ENCODE results near the gene BTBD9. TPM values are rescaled to one million over a fixed set of nuclear protein-coding genes. Genes with fewer than 3 reads are reported as not detected.

Gene BTBD9
- total and polyA plus RNA-seq, 2 donors (not counting 1 experiment from before 2014, with no cell fraction given) = 4.1 to 48.9 TPM

DNA sequence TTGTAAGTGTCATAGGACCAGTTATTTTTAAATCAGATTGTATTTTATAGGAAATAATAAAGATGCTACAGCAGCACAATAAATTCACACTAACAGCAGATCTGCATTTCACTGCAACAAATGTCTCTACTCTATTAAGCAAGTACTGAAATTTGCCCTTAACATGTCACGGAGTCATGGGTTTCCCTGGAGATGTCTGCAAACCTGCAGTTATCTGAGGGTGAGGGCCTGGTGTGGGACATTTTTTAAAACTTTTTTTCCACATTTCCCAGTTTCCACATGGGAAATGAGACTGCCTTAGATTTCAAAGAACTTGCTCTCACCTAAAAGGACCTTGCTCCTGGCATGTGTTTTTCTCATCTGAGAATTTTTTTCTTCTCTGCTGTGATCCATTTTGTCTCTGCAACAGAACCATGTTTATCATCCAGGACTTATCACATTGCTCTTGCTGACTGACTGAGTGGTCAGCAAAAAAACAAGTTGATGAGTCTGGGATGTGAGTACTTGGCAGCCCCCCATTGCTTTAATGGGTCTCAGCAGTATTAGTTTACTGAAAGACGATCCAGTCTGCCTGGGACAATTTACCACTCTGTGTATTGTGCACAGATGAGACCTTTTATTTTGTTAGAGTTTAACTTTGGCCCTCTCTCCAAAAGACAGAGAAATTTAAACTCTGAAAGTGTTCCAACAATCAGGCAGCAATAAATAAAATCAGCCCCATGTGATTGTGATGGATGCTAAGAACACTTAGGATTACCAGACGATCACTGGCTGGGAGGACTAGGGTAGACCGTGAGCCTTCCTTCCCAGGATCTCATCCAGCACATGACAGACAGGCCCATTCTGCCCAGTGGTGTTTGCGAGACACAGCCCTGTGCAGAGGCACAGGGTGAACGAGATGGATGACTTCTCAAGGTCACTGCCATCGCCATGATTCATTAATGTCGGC, 268.8 kb downstream of the BTBD9 start:
- TF ChIP-seq, protein P1, sequence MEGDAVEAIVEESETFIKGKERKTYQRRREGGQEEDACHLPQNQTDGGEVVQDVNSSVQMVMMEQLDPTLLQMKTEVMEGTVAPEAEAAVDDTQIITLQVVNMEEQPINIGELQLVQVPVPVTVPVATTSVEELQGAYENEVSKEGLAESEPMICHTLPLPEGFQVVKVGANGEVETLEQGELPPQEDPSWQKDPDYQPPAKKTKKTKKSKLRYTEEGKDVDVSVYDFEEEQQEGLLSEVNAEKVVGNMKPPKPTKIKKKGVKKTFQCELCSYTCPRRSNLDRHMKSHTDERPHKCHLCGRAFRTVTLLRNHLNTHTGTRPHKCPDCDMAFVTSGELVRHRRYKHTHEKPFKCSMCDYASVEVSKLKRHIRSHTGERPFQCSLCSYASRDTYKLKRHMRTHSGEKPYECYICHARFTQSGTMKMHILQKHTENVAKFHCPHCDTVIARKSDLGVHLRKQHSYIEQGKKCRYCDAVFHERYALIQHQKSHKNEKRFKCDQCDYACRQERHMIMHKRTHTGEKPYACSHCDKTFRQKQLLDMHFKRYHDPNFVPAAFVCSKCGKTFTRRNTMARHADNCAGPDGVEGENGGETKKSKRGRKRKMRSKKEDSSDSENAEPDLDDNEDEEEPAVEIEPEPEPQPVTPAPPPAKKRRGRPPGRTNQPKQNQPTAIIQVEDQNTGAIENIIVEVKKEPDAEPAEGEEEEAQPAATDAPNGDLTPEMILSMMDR (IDR thresholded peaks at IDR 0.05) = no peak
- TF ChIP-seq EZH2 (IDR thresholded peaks at IDR 0.05; ENCODE audit: borderline replicate concordance, insufficient read depth, low read depth, low read length, poor library complexity, severe bottlenecking) = no peak
- Mint-ChIP-seq H3K4me1 (no peaks in the 10 kb centered on the region), H3K27ac (no peak overlapping the region), H3K4me3 (no peak overlapping the region), H3K9me3 (ENCODE audit: insufficient read depth) (no peaks in the 10 kb centered on the region), H3K27me3 (no peaks in the 10 kb centered on the region)
- no peaks in the 10 kb centered on the region for H3K27me3 ChIP-seq (replicated peaks in 1 of 4; ENCODE audit: control extremely low read depth in 1 of 4, control insufficient read depth in 3 of 4, insufficient read depth in 4 of 4, low read length in 3 of 4)
- CTCF ChIA-PET = no interaction called here
- WGBS (ENCODE audit: insufficient coverage) = 98% methylated on average over 6 of the region's 8 CpGs
- H3K36me3 ChIP-seq (replicated peaks in 1 of 2; ENCODE audit: control extremely low read depth in 1 of 2, control insufficient read depth in 1 of 2, extremely low read depth in 1 of 2, insufficient read depth in 2 of 2, low read length in 1 of 2) = no peaks in the 10 kb centered on the region
- H2AFZ ChIP-seq (ENCODE audit: insufficient read depth, low read depth, low read length, poor library complexity, severe bottlenecking) = no peak overlapping the region
- POLR2A ChIA-PET = no interaction called here
- H3K4me1 ChIP-seq (ENCODE audit: control insufficient read depth in 2 of 2, insufficient read depth in 2 of 2, low read length in 2 of 2) = no peaks in the 10 kb centered on the region
- ATAC-seq (ENCODE audit: low read depth) (no peak), DNase-seq (no peak)
- intact Hi-C loops (cut with micrococcal nuclease) = no loop called here
- H3K27ac ChIP-seq (ENCODE audit: low read length in 2 of 2) = no peak overlapping the region
- H3K4me2 ChIP-seq (replicated peaks; ENCODE audit: low read depth, low read length, poor library complexity, severe bottlenecking) = no peak overlapping the region
- no peak overlapping the region for H3K9ac ChIP-seq (ENCODE audit: low read length)
- no peak overlapping the region for H3K4me3 ChIP-seq (ENCODE audit: control extremely low read depth in 1 of 5, extremely low read depth in 1 of 5, insufficient read depth in 1 of 5, low read depth in 2 of 5, low read length in 4 of 5)
- peaks cover 4% of the 10 kb centered on the region for H4K20me1 ChIP-seq (ENCODE audit: control insufficient read depth, insufficient read depth, low read length, poor library complexity, severe bottlenecking)
- no peaks in the 10 kb centered on the region for H3K9me3 ChIP-seq (ENCODE audit: control extremely low read depth in 1 of 3, control insufficient read depth in 2 of 3, insufficient read depth in 1 of 3, low read length in 2 of 3)
- H3K79me2 ChIP-seq (ENCODE audit: control insufficient read depth, insufficient read depth, low read length) = no peaks in the 10 kb centered on the region

DNA sequence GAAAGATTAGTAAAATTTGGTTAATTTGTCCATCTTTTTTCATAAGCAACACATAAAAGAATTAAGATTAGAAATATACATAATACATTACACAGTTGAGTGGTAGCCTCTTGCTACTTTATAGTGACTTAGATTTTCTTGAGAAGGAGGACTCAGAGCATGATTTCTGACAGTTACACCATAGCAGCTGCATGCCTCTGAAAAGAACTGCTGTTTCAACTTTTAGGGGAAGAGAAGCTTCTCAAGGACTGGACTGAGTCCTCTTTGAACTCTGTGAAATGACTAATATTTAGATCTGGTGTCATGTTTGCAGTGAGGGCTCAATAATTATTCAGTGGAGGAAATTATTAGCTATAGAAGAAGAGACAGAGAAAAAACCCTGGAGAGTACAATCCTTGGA, 272.5 kb downstream of the BTBD9 start:
- Histone ChIP-seq H3K4me1 (ENCODE audit: control insufficient read depth in 2 of 2, insufficient read depth in 2 of 2, low read length in 2 of 2) (no peaks in the 10 kb centered on the region), H3K27ac (ENCODE audit: low read length in 2 of 2) (no peak overlapping the region), H2AFZ (ENCODE audit: insufficient read depth, low read depth, low read length, poor library complexity, severe bottlenecking) (no peak overlapping the region), H3K9me3 (ENCODE audit: control extremely low read depth in 1 of 3, control insufficient read depth in 2 of 3, insufficient read depth in 1 of 3, low read length in 2 of 3) (no peaks in the 10 kb centered on the region), H4K20me1 (ENCODE audit: control insufficient read depth, insufficient read depth, low read length, poor library complexity, severe bottlenecking) (peaks cover 4% of the 10 kb centered on the region), H3K4me3 (ENCODE audit: control extremely low read depth in 1 of 5, extremely low read depth in 1 of 5, insufficient read depth in 1 of 5, low read depth in 2 of 5, low read length in 4 of 5) (no peak overlapping the region), H3K79me2 (ENCODE audit: control insufficient read depth, insufficient read depth, low read length) (no peaks in the 10 kb centered on the region), H3K27me3 (replicated peaks in 1 of 4; ENCODE audit: control extremely low read depth in 1 of 4, control insufficient read depth in 3 of 4, insufficient read depth in 4 of 4, low read length in 3 of 4) (no peaks in the 10 kb centered on the region), H3K4me2 (replicated peaks; ENCODE audit: low read depth, low read length, poor library complexity, severe bottlenecking) (no peak overlapping the region), H3K36me3 (replicated peaks in 1 of 2; ENCODE audit: control extremely low read depth in 1 of 2, control insufficient read depth in 1 of 2, extremely low read depth in 1 of 2, insufficient read depth in 2 of 2, low read length in 1 of 2) (no peaks in the 10 kb centered on the region), H3K9ac (ENCODE audit: low read length) (no peak overlapping the region)
- H3K9me3 Mint-ChIP-seq (ENCODE audit: insufficient read depth) = no peaks in the 10 kb centered on the region
- ChIA-PET CTCF (interaction anchor here (1.0 kb wide), 1 partner anchor 18 kb away, joined by 3 read pairs; no protein-coding TSS in a partner anchor), POLR2A (no interaction called here)
- intact Hi-C loops (cut with micrococcal nuclease) = no loop called here
- ATAC-seq (ENCODE audit: low read depth) (no peak), DNase-seq (no peak)
- H3K4me3 Mint-ChIP-seq = no peak overlapping the region
- no peaks in the 10 kb centered on the region for H3K27me3 Mint-ChIP-seq
- no peak overlapping the region for H3K27ac Mint-ChIP-seq
- TF ChIP-seq EZH2 (IDR thresholded peaks at IDR 0.05; ENCODE audit: borderline replicate concordance, insufficient read depth, low read depth, low read length, poor library complexity, severe bottlenecking) = no peak
- TF ChIP-seq, protein P1 (IDR thresholded peaks at IDR 0.05) = no peak
- H3K4me1 Mint-ChIP-seq = no peaks in the 10 kb centered on the region

All from B cell (primary cell).